ENCODE measurements around the gene SEMA4G.
"Not testable (repeated sequence)": the region's sequence is repeated elsewhere in the genome, so short reads cannot be mapped to it uniquely, and the experiment has no call there.

The SEMA4G gene

GRCh38 chr10:100970914-100971811 is 1.9 kb downstream of the SEMA4G start:
- DNase-seq (ENCODE audit: low read depth in 2 of 2), result no peak

- no peak for DNase-seq (ENCODE audit: low read depth in 2 of 2)
Measured at GRCh38 chr10:100972115-100972903, 3.0 kb downstream of the SEMA4G start.

GRCh38 chr10:100972904-100973535 is 3.7 kb downstream of the SEMA4G start:
- no peak for DNase-seq (ENCODE audit: low read depth in 2 of 2)

- DNase-seq (ENCODE audit: low read depth in 2 of 2), result not testable (repeated sequence)
Measured at GRCh38 chr10:100975397-100975796, 6.1 kb downstream of the SEMA4G start.

GRCh38 chr10:100976906-100977305 is 7.6 kb downstream of the SEMA4G start:
- DNase-seq (ENCODE audit: low read depth in 2 of 2), result no peak

GRCh38 chr10:100977436-100977835 is 8.1 kb downstream of the SEMA4G start:
- no peak for DNase-seq (ENCODE audit: low read depth in 2 of 2)

- no peak for DNase-seq (ENCODE audit: low read depth in 2 of 2)
Measured at GRCh38 chr10:100978121-100978900, 9.0 kb downstream of the SEMA4G start.

- no peak for DNase-seq (ENCODE audit: low read depth in 2 of 2)
Measured at GRCh38 chr10:100978901-100979195, 9.5 kb downstream of the SEMA4G start.

- no peak for DNase-seq (ENCODE audit: low read depth in 2 of 2)
Measured at GRCh38 chr10:100979791-100980272, 10.5 kb downstream of the SEMA4G start.

- DNase-seq (ENCODE audit: low read depth in 2 of 2), result no peak
Measured at GRCh38 chr10:100980311-100980710, 11.0 kb downstream of the SEMA4G start.

GRCh38 chr10:100980711-100981110 is 11.4 kb downstream of the SEMA4G start:
- DNase-seq (ENCODE audit: low read depth in 2 of 2), result no peak

- DNase-seq (ENCODE audit: low read depth in 2 of 2), result no peak
Measured at GRCh38 chr10:100981178-100981772, 12.0 kb downstream of the SEMA4G start.

- DNase-seq (ENCODE audit: low read depth in 2 of 2), result no peak
Measured at GRCh38 chr10:100982916-100983830, 13.9 kb downstream of the SEMA4G start.

- DNase-seq (ENCODE audit: low read depth in 2 of 2), result no peak
Measured at GRCh38 chr10:100983868-100984671, 14.8 kb downstream of the SEMA4G start.

- DNase-seq (ENCODE audit: low read depth in 2 of 2), result no peak
Measured at GRCh38 chr10:100984672-100985177, 15.4 kb downstream of the SEMA4G start.

GRCh38 chr10:100985336-100985735 is 16.0 kb downstream of the SEMA4G start:
- DNase-seq (ENCODE audit: low read depth in 2 of 2), result no peak

GRCh38 chr10:100986623-100986951 is 17.3 kb downstream of the SEMA4G start:
- no peak for DNase-seq (ENCODE audit: low read depth in 2 of 2)

GRCh38 chr10:100986952-100987684 is 17.8 kb downstream of the SEMA4G start, which contains the start of the genes MRPL43 and TWNK:
Gene MRPL43, minus strand, starts transcription at chr10:100987497. Its CDS starts 54 bp downstream, at chr10:100987443.
Gene TWNK, plus strand, starts transcription at chr10:100987543. Its CDS starts 668 bp downstream, at chr10:100988211.
- peak; percentile 68 to 74 for DNase-seq (ENCODE audit: low read depth in 2 of 2)
